Activated CD4-positive, CD25-positive, alpha-beta regulatory T cell treated with anti-CD3 and anti-CD28 coated beads, Interleukin-2, amount 50 U/mL, for 24 hours (primary cell): ENCODE measurements around the gene LILRA5.
A peak's percentile ranks its signal among the peaks of the same experiment; 100 is the strongest.

Source experiments
- ATAC-seq, 2 donors: fragments of 150-1000 bp; cut with Tn5 transposase; one replicate each; pipeline ENCODE4 v1.10.0; 2021; ENCODE audit warnings: mild to moderate bottlenecking in 1 of 2, moderate library complexity in 1 of 2

LILRA5 gene

GRCh38 chr19:54312436-54313377 lies at the start of gene LILRA5:
TSS of gene LILRA5 (minus strand) at chr19:54313166. CDS start at chr19:54313019, 147 bp downstream.
- peak in 1 of 2 donors; percentile 24 for ATAC-seq

GRCh38 chr19:54361680-54362422 lies 48.9 kb upstream of the LILRA5 start:
- peak; percentile 73 to 74 for ATAC-seq

- ATAC-seq = peak; percentile 65 to 70
Observed at GRCh38 chr19:54359149-54359820, 46.3 kb upstream of the LILRA5 start.

DNA sequence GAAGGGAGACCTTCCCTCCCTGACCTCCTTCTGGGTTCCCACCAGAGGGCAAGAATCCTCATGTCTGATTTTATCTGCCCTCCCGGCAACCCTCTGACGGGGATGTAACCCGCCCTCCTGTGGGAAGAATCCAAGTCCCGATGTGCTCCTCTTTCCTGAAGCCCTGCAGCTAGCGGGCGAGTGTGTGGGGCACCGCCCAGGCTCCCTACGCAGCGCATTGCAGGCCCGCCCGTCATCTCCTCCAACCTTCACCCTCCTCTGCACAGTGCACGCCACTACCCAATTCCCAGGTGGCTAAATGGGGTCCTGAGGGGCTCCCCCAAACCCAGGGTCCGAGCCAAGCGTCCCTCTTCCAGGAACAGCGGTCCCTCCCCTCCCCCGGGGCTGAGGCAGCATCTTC lies 44.4 kb upstream of the LILRA5 start:
- ATAC-seq = no peak

- ATAC-seq = no peak
Observed at GRCh38 chr19:54356444-54357056, 43.6 kb upstream of the LILRA5 start.

DNA sequence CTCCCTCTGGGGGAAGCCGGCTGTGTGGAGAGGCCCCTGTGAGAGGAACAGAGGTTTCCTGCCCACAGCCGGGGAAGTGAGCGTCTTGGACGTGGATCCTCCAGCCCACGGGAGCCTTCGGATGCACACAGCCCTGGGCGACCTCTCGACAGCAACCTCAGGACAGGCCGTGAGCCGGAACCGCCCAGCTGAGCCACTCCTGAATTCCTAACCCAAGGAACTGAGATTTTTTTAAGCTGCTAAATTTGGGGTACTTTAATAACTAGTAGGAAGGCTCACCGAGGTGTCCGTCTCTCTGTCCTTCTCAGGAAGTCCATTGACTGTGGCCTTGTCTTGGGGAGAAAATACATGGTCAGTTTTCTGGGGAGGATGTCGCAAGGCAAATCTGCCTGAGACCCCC lies 42.7 kb upstream of the LILRA5 start:
- no peak for ATAC-seq

GRCh38 chr19:54354761-54355160 lies 41.8 kb upstream of the LILRA5 start:
- no peak for ATAC-seq

- ATAC-seq = no peak
Observed at GRCh38 chr19:54352546-54352945, 39.6 kb upstream of the LILRA5 start.

- no peak for ATAC-seq
Observed at GRCh38 chr19:54352041-54352440, 39.1 kb upstream of the LILRA5 start.

DNA sequence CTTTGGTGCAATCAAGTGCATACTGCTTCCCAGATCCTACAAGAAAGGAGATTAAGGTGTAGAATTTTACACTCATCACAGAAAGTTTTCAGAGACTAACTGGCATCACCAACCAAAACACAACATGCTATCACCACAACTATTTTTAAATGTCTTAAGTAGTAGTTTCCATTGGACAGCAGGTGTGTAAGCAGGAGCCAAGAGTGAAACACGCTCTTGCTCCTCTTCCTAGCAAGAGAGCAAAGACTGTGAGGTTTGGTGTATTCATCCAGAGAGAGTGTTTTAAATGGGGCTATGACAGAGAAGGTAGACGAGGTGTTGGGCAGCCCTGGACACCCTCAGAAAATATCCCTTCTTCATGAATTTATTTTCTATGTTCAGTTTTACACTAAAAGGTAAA lies 38.5 kb upstream of the LILRA5 start:
- no peak for ATAC-seq

DNA sequence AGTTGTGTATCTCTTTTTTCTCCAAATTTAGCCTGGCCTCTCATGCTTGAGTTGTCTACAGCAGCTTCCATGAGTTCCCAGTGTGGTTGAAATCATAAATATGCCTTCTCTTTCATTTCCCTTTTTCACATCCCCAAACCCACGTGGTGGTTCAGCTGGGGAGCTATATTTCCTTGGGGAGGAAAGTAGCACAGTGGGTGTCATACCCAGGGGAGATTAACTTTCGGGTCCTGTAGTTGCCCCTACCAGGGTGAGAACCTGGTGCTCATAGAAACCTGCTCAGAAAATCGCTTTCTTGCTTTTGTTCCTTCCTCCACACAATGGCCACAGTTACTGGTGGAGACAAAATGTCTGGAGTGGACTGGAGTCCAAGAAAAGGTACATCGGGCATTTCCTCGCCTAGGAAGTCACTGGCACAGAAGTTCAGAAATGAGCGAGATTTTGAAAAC lies 33.0 kb upstream of the LILRA5 start:
- peak; percentile 35 to 45 for ATAC-seq

DNA sequence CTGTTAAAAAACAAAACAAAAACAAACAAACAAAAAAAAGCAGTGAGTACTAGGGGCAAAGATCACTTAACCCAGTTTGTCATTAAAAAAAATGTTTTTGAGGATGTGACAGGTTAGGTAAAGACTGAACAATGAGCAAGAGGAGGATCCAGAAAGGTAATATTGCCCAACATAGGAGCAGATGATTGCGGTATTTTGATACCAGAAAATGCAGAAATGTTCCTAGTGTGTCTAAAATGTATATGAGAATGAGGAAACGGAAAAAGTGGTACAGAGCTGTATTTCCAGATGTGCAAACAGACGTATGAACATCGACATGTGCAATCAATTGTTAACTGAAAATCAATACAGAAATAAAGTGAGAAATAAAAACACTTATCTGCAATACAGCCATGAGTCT lies 30.9 kb upstream of the LILRA5 start:
- ATAC-seq = no peak

DNA sequence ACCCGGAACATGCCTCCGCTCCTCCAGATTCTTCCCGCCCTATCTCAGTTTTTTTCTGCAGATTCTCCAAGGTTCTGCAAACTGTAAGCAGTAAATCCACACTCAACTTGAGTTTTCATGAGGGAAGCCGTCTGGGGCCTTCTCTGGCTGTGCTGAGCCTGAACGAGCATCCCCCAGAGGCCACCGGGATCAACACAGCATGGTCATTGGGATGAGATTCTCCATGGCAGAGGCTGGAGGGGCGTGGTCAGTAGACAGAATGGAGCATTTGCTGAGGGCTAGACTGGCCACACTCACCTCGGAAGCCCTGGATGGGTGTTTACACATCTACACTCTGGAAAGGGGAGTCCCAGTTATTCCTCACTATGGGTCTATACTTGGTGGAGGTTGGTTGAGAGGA lies 28.3 kb upstream of the LILRA5 start:
- ATAC-seq = no peak

- no peak for ATAC-seq
Observed at GRCh38 chr19:54339646-54340358, 26.8 kb upstream of the LILRA5 start.

GRCh38 chr19:54338521-54338920 lies 25.6 kb upstream of the LILRA5 start:
- no peak for ATAC-seq

GRCh38 chr19:54337858-54338230 lies 24.9 kb upstream of the LILRA5 start:
- ATAC-seq = no peak

- ATAC-seq = no peak
Observed at GRCh38 chr19:54336893-54337857, 24.2 kb upstream of the LILRA5 start.

DNA sequence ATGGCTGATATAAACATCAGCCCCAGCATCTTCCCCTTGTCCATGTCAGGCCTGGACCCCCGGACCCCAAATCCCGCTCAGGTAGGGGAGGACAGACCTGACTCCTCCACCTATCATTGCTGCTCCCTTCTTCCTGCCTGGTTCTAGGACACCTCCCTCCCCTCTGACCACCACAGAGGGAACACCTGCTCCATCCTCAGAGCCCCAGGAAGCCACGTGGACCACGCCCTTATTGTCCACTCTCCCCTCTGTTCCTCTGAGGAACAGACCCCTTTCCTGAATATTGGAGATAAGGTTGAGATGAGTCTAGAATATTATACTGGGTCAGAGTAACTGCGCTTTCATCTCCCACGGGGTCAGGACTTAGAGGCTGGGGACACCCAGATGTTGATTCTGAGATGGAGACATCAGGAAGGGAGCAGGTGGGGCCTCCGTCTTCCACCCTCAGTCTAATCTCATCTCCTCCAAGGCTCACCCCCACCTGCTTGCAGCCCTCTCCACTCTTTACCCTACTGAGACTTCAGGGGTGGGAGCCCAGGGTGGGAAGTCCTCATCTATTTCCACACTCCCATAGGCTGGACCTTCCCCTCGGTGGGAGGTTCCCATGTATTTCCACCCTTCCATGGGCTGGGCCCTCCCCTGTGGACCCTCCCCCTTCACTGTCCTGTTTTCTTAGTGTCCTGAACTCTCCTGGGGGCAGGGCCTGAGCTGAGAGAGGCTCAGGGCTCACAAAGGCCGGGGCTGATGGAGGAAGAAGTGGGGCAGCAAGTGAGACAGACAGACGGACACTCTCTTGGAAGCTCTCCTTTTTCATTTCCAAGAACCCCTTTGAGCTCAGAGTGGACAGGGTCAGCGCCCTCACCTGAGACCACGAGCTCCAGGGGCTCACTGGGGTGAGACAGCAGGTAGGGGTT lies 23.3 kb upstream of the LILRA5 start:
- no peak for ATAC-seq

GRCh38 chr19:54335164-54335563 lies 22.2 kb upstream of the LILRA5 start:
- ATAC-seq = no peak
